Measurements from ENCODE around the gene RNF40.

Gene RNF40

DNA sequence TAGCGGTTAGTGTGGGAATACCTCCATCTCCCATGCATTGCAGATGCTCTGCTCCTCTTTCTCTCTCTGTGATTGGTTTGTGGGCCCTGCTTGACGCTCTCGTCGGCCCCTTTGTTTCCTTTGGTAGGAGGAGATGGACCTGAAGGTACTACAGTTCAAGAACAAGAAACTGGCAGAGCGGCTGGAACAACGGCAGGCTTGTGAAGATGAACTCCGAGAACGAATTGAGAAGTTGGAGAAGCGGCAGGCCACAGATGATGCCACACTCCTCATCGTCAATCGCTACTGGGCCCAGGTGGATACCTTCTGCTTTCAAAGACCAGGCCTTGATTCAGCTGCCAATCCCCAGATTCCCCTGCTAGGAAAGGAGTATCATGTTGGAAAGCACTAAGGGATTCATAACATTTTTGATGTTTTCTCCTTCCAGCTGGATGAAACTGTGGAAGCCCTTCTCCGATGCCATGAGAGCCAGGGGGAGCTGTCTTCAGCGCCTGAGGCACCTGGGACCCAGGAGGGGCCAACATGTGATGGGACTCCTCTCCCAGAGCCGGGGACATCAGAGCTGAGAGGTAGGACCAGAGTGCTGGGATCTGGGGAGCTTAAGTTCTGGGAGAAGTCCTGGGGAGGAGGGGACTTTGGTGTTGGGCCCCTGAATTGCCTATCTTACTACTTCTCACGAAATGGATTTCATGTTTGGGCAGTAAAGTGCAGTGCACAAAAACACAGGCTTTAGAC lies 1.0 kb downstream of the RNF40 start:
- no peak for DNase-seq (ENCODE audit: low spot score)

GRCh38 chr16:30764086-30764485 lies 2.0 kb downstream of the RNF40 start:
- no peak for DNase-seq (ENCODE audit: low spot score)

GRCh38 chr16:30764816-30765465 lies 2.8 kb downstream of the RNF40 start:
- no peak for DNase-seq (ENCODE audit: low spot score)

- DNase-seq (ENCODE audit: low spot score): no peak
These were observed 4.2 kb downstream of the RNF40 start for GRCh38 chr16:30766206-30766932.

DNA sequence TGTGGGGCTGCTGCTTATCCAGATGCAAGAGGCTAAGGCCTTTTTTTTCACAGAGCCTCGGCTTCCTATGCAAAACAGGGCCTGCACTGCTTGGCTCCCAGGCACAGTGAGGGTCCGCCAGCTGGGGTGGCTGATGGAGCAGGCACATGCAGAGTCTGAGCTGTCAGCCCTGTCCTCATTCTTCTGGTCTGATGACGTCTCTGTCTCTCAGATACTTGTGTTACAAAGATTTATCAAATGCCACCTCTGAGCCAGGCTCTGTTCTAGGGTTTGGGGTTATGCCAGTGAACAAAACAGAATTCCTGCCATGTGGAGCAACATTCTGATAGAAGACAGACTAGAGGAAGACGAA lies 4.8 kb downstream of the RNF40 start:
- no peak for DNase-seq (ENCODE audit: low spot score)

DNA sequence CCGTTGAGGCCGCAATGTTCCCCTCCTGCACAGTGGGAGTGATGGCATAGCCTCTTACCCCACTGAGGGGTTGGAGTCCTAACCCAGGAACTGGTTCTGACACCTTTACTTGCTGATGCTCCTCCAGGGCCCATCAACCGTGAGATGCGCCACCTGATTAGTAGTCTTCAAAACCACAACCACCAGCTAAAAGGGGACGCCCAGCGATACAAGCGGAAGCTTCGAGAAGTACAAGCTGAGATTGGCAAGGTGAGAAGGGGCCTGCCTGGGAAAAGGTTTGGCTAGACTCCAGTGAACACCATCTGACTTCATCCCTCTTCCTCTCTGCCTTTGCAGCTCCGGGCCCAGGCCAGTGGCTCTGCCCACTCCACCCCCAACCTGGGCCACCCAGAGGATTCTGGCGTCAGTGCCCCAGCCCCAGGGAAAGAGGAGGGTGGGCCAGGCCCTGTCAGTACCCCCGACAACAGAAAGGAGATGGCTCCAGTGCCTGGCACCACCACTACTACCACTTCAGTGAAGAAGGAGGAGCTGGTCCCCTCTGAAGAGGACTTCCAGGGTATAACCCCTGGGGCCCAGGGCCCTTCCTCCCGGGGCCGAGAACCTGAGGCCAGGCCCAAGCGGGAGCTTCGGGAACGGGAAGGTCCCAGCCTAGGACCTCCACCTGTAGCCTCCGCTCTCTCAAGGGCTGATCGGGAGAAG lies 5.8 kb downstream of the RNF40 start:
- no peak for DNase-seq (ENCODE audit: low spot score)

DNA sequence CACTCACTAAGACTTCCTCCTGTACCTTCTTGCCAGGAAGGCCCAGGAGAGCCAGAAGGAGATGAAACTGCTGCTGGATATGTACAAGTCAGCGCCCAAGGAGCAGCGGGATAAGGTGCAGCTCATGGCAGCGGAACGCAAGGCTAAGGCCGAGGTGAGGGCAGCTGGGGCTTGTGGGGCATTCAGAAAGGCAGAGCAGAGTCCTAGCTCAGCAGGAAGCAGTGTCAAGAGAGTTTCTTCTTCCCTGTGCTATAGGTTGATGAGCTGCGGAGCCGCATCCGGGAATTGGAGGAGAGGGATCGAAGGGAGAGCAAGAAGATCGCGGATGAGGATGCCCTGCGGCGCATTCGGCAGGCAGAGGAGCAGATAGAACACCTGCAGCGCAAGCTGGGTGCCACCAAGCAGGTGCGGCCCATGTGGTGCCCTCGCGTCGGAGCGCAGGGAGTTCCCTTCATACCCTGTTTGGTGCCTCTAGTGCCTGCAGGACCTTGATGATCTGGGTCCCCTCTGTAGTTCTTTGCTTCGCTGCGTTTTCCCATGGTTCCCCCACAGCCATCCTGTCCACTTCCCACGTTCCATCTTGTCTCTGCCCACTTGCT lies 6.6 kb downstream of the RNF40 start:
- DNase-seq (ENCODE audit: low spot score): no peak

- DNase-seq (ENCODE audit: low spot score): no peak
These were observed 7.4 kb downstream of the RNF40 start for GRCh38 chr16:30769379-30770089.

DNA sequence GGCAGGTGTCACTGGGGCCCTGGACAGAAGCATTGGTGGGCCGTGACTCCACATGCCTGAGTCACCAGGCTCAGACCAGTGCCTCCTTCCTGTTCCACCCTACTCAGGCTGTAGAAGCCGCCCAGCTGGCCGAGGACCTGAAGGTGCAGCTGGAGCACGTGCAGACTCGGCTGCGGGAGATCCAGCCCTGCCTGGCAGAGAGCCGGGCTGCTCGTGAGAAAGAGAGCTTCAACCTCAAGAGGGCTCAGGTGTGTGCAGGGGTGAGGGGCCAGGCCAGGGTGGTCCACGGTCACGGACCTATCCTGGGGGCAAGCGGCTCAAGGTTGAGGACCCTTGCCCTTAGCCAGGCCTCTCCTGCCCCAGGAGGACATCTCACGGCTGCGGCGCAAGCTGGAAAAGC lies 9.6 kb downstream of the RNF40 start:
- no peak for DNase-seq (ENCODE audit: low spot score)

- DNase-seq (ENCODE audit: low spot score): no peak
These were observed 11.7 kb downstream of the RNF40 start for GRCh38 chr16:30773826-30774225.

DNA sequence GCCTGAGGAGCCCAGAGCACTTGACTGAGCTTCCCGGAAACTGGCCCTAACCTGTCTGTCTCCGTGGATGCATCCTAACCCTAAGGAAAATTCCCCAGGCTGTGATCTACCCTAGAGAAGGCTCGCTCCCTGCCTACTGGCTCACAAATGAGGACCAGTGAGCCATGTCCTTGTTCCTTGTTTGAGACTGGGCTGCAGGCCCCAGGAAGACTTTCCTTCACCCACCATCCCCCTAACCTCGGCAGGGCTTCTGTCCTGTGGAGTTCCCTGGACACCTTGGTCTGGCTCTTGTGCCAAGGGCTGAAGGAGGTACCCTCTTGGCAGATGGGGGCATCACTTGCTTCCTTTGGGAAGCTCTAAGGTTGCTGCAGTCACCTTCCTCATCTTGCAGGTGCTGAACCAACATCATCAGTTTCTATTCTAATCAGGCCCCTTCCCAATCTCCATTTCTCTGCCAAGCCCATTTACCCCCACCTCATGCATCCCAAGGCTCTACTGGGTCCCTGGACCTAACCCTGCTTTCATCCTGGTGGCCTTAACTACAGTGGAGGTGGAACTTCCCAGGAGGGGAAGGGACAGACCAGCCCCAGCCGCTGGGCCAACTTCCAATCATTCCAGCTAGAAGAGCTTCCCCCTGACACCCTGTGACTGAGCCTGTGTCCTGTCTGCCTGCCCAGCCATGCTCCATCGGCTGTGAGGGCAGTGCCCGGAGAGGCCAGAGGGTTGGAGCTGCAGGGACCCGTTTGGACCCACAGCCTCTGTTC lies 12.4 kb downstream of the RNF40 start:
- DNase-seq (ENCODE audit: low spot score): no peak

GRCh38 chr16:30775131-30775391 lies 12.9 kb downstream of the RNF40 start:
- DNase-seq (ENCODE audit: low spot score): no peak

DNA sequence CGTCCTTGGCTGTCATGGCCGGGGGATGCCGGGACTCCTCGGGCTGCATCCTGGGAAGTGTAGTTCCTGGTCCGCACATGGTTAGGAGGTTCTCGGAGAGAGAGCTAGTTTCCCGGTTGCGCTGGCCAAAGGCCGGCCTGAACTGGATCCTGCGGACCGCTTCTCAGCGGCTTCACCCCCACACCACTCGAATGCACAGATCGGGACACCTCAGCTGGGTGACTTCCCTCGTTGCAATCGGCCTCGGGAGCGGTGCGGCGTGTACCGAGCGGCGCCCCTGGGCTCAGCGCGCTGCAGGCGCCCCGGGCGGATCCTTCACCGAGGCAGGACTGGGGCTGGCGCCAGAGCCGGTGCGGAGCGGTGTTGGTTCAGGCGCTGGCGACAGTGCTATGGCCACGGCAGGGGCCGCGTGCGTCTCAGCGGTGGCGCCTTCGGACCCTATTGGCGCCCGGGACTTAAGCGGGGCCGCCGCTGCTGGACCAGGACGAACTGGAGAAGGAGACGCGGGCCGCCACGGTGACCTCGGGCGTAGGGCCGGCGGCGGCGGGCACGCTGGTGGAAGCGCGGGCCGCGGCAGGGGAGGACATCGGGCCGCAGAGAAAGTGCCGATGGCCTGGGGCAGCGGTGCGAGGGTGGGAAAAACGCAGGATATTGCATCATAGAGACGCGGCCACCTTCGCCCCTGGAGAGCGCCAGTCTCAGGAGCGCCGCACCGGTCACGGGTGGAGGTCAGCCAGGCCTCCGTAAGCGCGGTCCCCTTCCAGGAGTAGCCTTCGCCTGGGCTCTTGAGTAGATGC lies 13.5 kb downstream of the RNF40 start:
- DNase-seq (ENCODE audit: low spot score): peak; percentile 83

DNA sequence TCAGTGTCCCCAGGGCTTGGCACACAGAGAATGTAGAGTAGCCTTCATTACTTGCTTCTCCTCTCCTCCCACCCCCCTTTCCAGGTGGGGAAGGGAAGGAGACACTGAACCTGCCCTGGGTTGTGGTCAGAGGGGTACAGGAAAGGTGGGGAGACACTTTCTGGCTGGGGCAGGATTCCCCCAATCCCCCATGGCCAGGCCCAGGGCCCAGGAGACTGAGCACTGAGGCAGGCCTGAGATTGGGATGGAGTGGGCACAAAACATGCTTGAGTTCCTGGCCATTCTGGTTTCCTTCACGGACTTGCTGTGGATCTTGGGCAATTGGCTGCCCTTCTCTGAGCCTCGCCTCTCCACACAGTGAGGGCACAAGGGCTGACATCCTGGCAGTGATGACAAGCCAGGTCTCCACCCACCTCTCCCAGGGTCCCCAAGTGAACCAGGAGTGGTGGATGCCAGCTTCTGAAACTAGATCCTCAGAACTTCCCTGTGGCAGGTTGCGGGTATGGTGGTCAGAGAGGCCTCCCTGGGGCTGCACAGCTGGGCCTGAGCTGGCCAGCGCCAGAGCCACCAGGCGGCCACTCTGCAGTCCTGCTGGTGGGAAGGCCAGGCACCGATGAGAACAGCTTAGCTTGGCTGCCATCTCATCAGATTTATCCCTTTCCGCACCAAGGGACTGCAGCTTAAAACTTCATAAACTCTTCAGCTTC lies 15.6 kb downstream of the RNF40 start:
- no peak for DNase-seq (ENCODE audit: low spot score)

GRCh38 chr16:30778549-30779244 lies 16.6 kb downstream of the RNF40 start:
- DNase-seq (ENCODE audit: low spot score): no peak

GRCh38 chr16:30779596-30779995 lies 17.5 kb downstream of the RNF40 start:
- DNase-seq (ENCODE audit: low spot score): no peak

- DNase-seq (ENCODE audit: low spot score): no peak
These were observed 17.9 kb downstream of the RNF40 start for GRCh38 chr16:30780021-30780420.

DNA sequence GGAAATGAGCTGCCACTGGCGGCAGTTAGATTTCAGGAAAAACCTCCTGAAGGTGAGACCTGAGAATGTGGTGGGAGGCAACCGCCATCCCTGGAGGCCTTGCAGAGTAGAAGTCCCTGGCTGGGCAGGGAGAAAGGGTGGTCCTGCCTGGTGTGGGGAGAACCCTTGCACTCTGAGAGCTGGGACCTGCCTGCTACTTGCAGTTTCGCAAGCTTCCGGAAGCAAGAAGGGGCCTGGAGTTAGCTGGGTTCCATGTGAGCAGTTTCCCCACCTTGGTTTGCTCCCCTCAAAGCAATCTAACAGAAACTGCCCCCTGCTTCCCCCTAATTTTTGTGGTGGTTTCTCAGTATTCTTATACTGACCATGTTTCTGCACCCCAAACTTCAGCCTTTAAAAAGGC lies 18.4 kb downstream of the RNF40 start:
- DNase-seq (ENCODE audit: low spot score): no peak
